ENCODE measurements around the gene SLC4A4.

- TF ChIP-seq EZH2 (IDR thresholded peaks at IDR 0.05; ENCODE audit: low read length) (no peak), CTCF (optimal IDR thresholded peaks at IDR 0.05 in 1 of 3, IDR thresholded peaks at IDR 0.05 in 1 of 3, conservative IDR thresholded peaks at IDR 0.05 in 1 of 3; ENCODE audit: extremely low read depth in 1 of 3, insufficient read depth in 2 of 3, low read length in 3 of 3) (no peak)
Observed at GRCh38 chr4:71487344-71487920, 148.6 kb downstream of the SLC4A4 start.
